Uterus (tissue), 4 donors: ENCODE results near the gene SNX12. TPM values are rescaled to one million over a fixed set of nuclear protein-coding genes. Genes with fewer than 3 reads are reported as not detected.
"Not testable (repeated sequence)": the region's sequence is repeated elsewhere in the genome, so short reads cannot be mapped to it uniquely, and the experiment has no call there.

Experiments
- DNase-seq, 2 donors: peaks; one replicate each; pipeline ENCODE4 v3.0.0-alpha.2; 2019 to 2020
- H3K27ac ChIP-seq, 2 donors: fragments of 200-600 bp; sonication (generic); 1 replicate in 1 of 2; 2 replicates in 1 of 2; pipeline ENCODE4 v1.5.1; 2016 to 2018
- H3K27me3 ChIP-seq, 2 donors: fragments of 200-600 bp; sonication (generic); one replicate each; pipeline ENCODE4 v1.5.1; 2018 to 2019; ENCODE audit warnings: control low read depth in 1 of 2
- H3K36me3 ChIP-seq, 2 donors: fragments of 200-600 bp; sonication (generic); one replicate each; pipeline ENCODE4 v1.5.1; 2019; ENCODE audit warnings: control low read depth in 1 of 2
- H3K4me1 ChIP-seq, 2 donors: fragments of 200-600 bp; sonication (generic); one replicate each; pipeline ENCODE4 v1.5.1; 2018 to 2019; ENCODE audit warnings: control low read depth in 1 of 2
- H3K4me3 ChIP-seq, 2 donors: fragments of 200-600 bp; sonication (generic); 1 replicate in 1 of 2; 2 replicates in 1 of 2; pipeline ENCODE4 v1.5.1; 2018 to 2019; ENCODE audit warnings: mild to moderate bottlenecking in 1 of 2
- H3K9me3 ChIP-seq, 2 donors: fragments of 200-600 bp; sonication (generic); one replicate each; pipeline ENCODE4 v1.5.1; 2019; ENCODE audit warnings: control low read depth in 1 of 2
- POLR2A ChIP-seq, 2 donors: fragments of 450-650 bp; IDR thresholded peaks; one replicate each; pipeline ENCODE4 v1.6.1; 2016; ENCODE audit warnings: antibody characterized with exemption in 2 of 2, mild to moderate bottlenecking in 1 of 2, moderate library complexity in 1 of 2
- intact Hi-C: fragments of 100-400 bp; cut with DNase I; formaldehyde crosslinking; loops from one replicate; pipeline ENCODE4 v1.15.1; 2023; ENCODE audit warnings: low total_unique reads
- small RNA-seq: library from RNA; depleted of rRNA; stranded (forward); fragments of <200 nt; gene quantifications from one replicate; pipeline ENCODE3, GENCODE V24; 2016
- total RNA-seq, 4 donors: library from RNA; depleted of rRNA in 3 of 4; stranded (reverse); fragments of >200 nt in 3 of 4; gene quantifications; one replicate each; pipeline versions ENCODE4 v1.1.0 to v1.2.4, GENCODE V29; 2014 to 2023
- TF ChIP-seq, protein P1 (sequence below), 4 experiments: fragments of 200-600 bp in 2 of 4; fragments of 450-650 bp in 2 of 4; sonication (generic) in 2 of 4; IDR thresholded peaks; one replicate each; pipeline ENCODE4 v1.5.1; 2016 to 2019; ENCODE audit warnings: antibody characterized with exemption in 4 of 4, mild to moderate bottlenecking in 2 of 4, moderate library complexity in 1 of 4
- donor health status: DM: yes; HTN: yes; CAD: no.

The SNX12 gene
- total RNA-seq, 4 donors from 2014 or later = 32.9 to 92.7 (median 68.0) TPM

DNA sequence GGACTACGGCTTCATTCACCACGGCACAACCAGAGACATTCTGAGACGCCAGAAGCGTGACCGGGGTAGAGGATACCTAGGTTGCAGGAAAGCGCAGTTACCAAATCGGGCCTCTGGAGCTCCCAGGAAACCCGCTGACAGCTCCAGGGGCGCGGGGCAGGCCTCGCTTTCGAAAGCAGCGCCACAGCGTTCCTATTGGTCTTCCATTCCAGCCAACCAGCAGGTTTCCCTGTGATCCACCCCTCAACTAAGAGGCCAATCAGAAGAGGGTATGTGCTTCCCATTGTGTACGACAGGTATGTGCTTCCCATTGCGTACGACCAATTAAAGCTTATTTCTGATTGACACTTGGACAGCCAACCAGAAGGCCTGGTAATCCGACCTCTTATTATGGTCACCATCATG is 14.9 kb downstream of the SNX12 start:
- H3K36me3 ChIP-seq = no peaks in the 10 kb centered on the region
- intact Hi-C loops = no loop called here
- no peaks in the 10 kb centered on the region for H3K27me3 ChIP-seq
- H3K9me3 ChIP-seq = no peaks in the 10 kb centered on the region
- H3K27ac ChIP-seq = no peak overlapping the region
- no peaks in the 10 kb centered on the region for H3K4me1 ChIP-seq
- H3K4me3 ChIP-seq = no peak overlapping the region
- TF ChIP-seq, protein P1, sequence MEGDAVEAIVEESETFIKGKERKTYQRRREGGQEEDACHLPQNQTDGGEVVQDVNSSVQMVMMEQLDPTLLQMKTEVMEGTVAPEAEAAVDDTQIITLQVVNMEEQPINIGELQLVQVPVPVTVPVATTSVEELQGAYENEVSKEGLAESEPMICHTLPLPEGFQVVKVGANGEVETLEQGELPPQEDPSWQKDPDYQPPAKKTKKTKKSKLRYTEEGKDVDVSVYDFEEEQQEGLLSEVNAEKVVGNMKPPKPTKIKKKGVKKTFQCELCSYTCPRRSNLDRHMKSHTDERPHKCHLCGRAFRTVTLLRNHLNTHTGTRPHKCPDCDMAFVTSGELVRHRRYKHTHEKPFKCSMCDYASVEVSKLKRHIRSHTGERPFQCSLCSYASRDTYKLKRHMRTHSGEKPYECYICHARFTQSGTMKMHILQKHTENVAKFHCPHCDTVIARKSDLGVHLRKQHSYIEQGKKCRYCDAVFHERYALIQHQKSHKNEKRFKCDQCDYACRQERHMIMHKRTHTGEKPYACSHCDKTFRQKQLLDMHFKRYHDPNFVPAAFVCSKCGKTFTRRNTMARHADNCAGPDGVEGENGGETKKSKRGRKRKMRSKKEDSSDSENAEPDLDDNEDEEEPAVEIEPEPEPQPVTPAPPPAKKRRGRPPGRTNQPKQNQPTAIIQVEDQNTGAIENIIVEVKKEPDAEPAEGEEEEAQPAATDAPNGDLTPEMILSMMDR (IDR thresholded peaks at IDR 0.05) = no peak
- TF ChIP-seq POLR2A (IDR thresholded peaks at IDR 0.05) = no peak
- DNase-seq = no peak

DNA sequence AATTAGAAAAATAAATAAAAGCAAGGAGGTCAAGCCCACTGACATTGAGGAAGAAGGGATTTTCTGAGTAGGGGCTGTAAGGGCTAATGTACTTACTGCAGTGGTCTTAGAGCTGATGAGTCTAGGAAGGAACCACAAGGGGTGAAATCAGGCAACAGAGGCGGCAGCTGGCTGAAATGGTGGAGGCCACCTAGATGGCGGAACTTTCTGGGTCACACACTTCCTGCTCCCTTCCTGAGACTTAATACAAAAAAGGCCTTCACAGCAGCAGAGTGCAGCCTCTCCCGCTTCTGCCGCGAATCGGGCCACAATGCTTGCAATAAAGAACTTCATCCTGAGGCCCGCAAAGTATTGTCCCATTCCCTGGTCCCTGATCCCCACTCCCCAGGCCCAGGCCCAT is 15.4 kb downstream of the SNX12 start:
- no peaks in the 10 kb centered on the region for H3K9me3 ChIP-seq
- no peak overlapping the region for H3K27ac ChIP-seq
- DNase-seq = no peak
- no peak overlapping the region for H3K4me3 ChIP-seq
- no peaks in the 10 kb centered on the region for H3K4me1 ChIP-seq
- H3K36me3 ChIP-seq = no peaks in the 10 kb centered on the region
- no peak for TF ChIP-seq POLR2A (IDR thresholded peaks at IDR 0.05)
- TF ChIP-seq, protein P1 (IDR thresholded peaks at IDR 0.05) = no peak
- no peaks in the 10 kb centered on the region for H3K27me3 ChIP-seq
- intact Hi-C loops = no loop called here

DNA sequence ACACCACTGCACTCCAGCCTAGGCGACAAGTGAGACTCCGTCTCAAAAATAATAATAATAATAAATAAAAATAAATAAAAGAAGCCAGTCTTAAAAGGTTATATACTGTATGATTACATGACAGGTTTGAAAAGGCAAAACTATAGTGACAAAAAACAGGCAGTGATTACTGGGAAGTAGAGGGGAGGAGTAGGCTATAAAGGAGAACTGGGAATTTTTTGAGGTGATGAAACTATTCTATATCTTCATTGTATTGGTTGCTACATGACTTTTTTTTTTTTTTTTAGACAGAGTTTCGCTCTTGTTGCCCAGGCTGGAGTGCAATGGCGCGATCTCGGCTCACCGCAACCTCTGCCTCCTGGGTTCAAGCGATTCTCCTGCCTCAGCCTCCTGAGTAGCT is 20.2 kb downstream of the SNX12 start:
- intact Hi-C loops, H3K4me3 ChIP-seq: not testable (repeated sequence)

DNA sequence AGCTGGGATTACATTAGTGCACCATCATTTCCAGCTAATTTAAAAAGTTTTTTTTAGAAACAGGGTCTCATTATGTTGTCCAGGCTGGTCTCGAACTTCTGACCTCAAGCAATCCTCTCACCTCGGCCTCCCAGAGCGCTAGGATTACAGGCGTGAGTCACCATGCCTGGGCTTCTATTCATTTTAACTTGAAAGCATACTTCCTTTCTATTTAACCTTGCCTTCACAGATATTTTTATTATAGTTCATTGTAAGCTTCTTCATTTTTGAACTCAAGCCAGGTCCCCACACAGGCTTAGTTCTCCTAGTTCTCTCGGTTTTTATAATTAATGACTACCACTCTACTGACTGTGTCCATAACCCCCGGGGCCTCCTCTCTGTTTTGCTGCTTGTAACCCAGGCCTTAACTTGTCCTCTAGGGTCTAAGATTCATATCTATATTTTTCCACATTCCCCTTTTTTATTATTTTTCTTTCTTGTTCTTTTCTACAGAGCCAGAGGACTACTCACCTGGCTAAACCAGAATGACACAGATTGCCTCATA is 50.7 kb downstream of the SNX12 start:
- H3K9me3 ChIP-seq = no peaks in the 10 kb centered on the region
- no peak for DNase-seq
- intact Hi-C loops = no loop called here

More for the DNA sequence above, 20.2 kb downstream of the SNX12 start:
- H3K27ac ChIP-seq, H3K27me3 ChIP-seq, DNase-seq, H3K4me1 ChIP-seq, H3K9me3 ChIP-seq, H3K36me3 ChIP-seq: not testable (repeated sequence)

More for the DNA sequence above, 50.7 kb downstream of the SNX12 start:
- Histone ChIP-seq H3K4me3 (no peak overlapping the region), H3K27me3 (no peaks in the 10 kb centered on the region), H3K36me3 (no peaks in the 10 kb centered on the region), H3K27ac (no peak overlapping the region), H3K4me1 (no peaks in the 10 kb centered on the region)
- TF ChIP-seq POLR2A (IDR thresholded peaks at IDR 0.05) = no peak
- TF ChIP-seq, protein P1 (IDR thresholded peaks at IDR 0.05) = no peak

Small RNA genes lying within 50 kb of the gene (small RNA-seq; reads per million reads assigned to genes)
- gene CXorf65 (not detected), gene RNU1-56P (not detected)

Other genes starting within 250 kb of the SNX12 start
- under 1 TPM in 1 of 4 donors, not detected in 3; 0.35 TPM for gene TEX11, start 159.6 kb downstream of the SNX12 start, total RNA-seq
- 10 to 100 TPM in 1 of 4 donors, 1 to 10 TPM in 1, under 1 TPM in 2; 0.18 to 10.4 (median 4.8) TPM for gene SLC7A3, start 137.2 kb downstream of the SNX12 start, total RNA-seq
- 10 to 100 TPM in 2 of 4 donors, 1 to 10 TPM in 2; 7.9 to 40.6 (median 10.1) TPM for gene FOXO4, start 27.5 kb upstream of the SNX12 start, total RNA-seq
- gene CXorf65, start 38.4 kb upstream of the SNX12 start, total RNA-seq = 1 to 10 TPM in 1 of 4 donors, not detected in 3; 1.1 TPM
- gene IL2RG, start 43.2 kb upstream of the SNX12 start, total RNA-seq = 10 to 100 TPM in 1 of 4 donors, 1 to 10 TPM in 2, not detected in 1; 3.0 to 42.9 (median 3.3) TPM
- gene MED12, start 50.3 kb upstream of the SNX12 start, total RNA-seq = 10 to 100 TPM; 11.2 to 91.5 (median 33.0) TPM
- gene NLGN3, start 76.5 kb upstream of the SNX12 start, total RNA-seq = 10 to 100 TPM in 1 of 4 donors, 1 to 10 TPM in 2, not detected in 1; 1.7 to 14.4 (median 5.1) TPM
- 1 to 10 TPM in 2 of 4 donors, under 1 TPM in 1, not detected in 1; 0.27 to 5.9 (median 3.0) TPM for gene GJB1, start 154.9 kb upstream of the SNX12 start, total RNA-seq
- 10 to 100 TPM; 12.1 to 37.9 (median 27.3) TPM for gene ZMYM3, start 185.8 kb upstream of the SNX12 start, total RNA-seq
- 100 to 1,000 TPM in 3 of 4 donors, 10 to 100 TPM in 1; 70.0 to 494 (median 216) TPM for gene NONO, start 215.3 kb upstream of the SNX12 start, total RNA-seq
- gene ITGB1BP2, start 233.4 kb upstream of the SNX12 start, total RNA-seq = 10 to 100 TPM in 2 of 4 donors, 1 to 10 TPM in 1, not detected in 1; 5.5 to 15.9 (median 11.2) TPM